Lower lobe of right lung (tissue), 2 donors: ENCODE results near the gene NUP160. TPM values are rescaled to one million over a fixed set of nuclear protein-coding genes. Genes with fewer than 3 reads are reported as not detected.
A peak's percentile ranks its signal among the peaks of the same experiment; 100 is the strongest.
"Not testable (repeated sequence)": the region's sequence is repeated elsewhere in the genome, so short reads cannot be mapped to it uniquely, and the experiment has no call there.

ENCODE experiments used
- ATAC-seq, 2 donors: fragments of 200-7000 bp; cut with Tn5 transposase; one replicate each; pipeline ENCODE4 v1.9.1; 2020 to 2022; ENCODE audit warnings: mild to moderate bottlenecking in 2 of 2, moderate library complexity in 2 of 2
- DNase-seq: peaks from one replicate; pipeline ENCODE4 v3.0.0-alpha.2; 2020
- H3K27ac ChIP-seq: fragments of 200-600 bp; one replicate; pipeline ENCODE4 v1.8.0; 2022
- H3K27me3 ChIP-seq: fragments of 200-600 bp; one replicate; pipeline ENCODE4 v1.8.0; 2022; ENCODE audit warnings: low read depth
- H3K36me3 ChIP-seq: fragments of 200-600 bp; one replicate; pipeline ENCODE4 v1.8.0; 2022; ENCODE audit warnings: mild to moderate bottlenecking
- H3K4me1 ChIP-seq: fragments of 200-600 bp; one replicate; pipeline ENCODE4 v1.8.0; 2022
- H3K4me3 ChIP-seq: fragments of 200-600 bp; one replicate; pipeline ENCODE4 v1.8.0; 2022; ENCODE audit warnings: mild to moderate bottlenecking
- H3K9me3 ChIP-seq: fragments of 200-600 bp; one replicate; pipeline ENCODE4 v1.8.0; 2022
- CTCF ChIP-seq: fragments of 200-600 bp; IDR thresholded peaks from one replicate; pipeline ENCODE4 v1.8.0; 2022; ENCODE audit warnings: antibody characterized with exemption, mild to moderate bottlenecking
- intact Hi-C: fragments of 100-400 bp; cut with DNase I; formaldehyde crosslinking; loops from one replicate; pipeline ENCODE4 v1.11.0; 2022
- total RNA-seq: library from RNA; stranded (reverse); fragmentation: NEBNext Ultra II Directional; extraction: Animal tissue kit (Norgen Biotek cat#: 25700); gene quantifications from one replicate; pipeline ENCODE4 v1.2.1, GENCODE V29; 2021
- donor health status: DM: no; HTN: yes; CAD: no; lungs with severe emphysema.

The NUP160 gene
- total RNA-seq, 1 donor from 2014 or later, result 43.3 TPM

GRCh38 chr11:47784785-47785381 is 63.3 kb downstream of the NUP160 start:
- Histone ChIP-seq H3K27ac (no peak overlapping the region), H3K27me3 (no peaks in the 10 kb centered on the region), H3K4me1 (no peaks in the 10 kb centered on the region), H3K9me3 (no peaks in the 10 kb centered on the region), H3K4me3 (no peak overlapping the region), H3K36me3 (peaks cover 99% of the 10 kb centered on the region)
- TF ChIP-seq CTCF, result no peak
- DNase-seq, result no peak
- intact Hi-C loops, result no loop called here
- peak in 1 of 2 donors; percentile 52 for ATAC-seq

- ATAC-seq, result peak in 1 of 2 donors; percentile 64
Measured at GRCh38 chr11:47783087-47783610, 65.0 kb downstream of the NUP160 start.

GRCh38 chr11:47778878-47779483 is 69.2 kb downstream of the NUP160 start:
- intact Hi-C loops, result no loop called here
- Histone ChIP-seq H3K27ac (no peak overlapping the region), H3K4me3 (no peak overlapping the region), H3K9me3 (no peaks in the 10 kb centered on the region), H3K36me3 (peaks cover 96% of the 10 kb centered on the region), H3K4me1 (no peaks in the 10 kb centered on the region), H3K27me3 (no peaks in the 10 kb centered on the region)
- no peak for DNase-seq
- ATAC-seq, result no peak
- no peak for TF ChIP-seq CTCF

More at GRCh38 chr11:47783087-47783610, 65.0 kb downstream of the NUP160 start:
- DNase-seq, result no peak
- Histone ChIP-seq H3K9me3 (no peaks in the 10 kb centered on the region), H3K36me3 (peaks cover 100% of the 10 kb centered on the region), H3K4me3 (no peak overlapping the region), H3K27me3 (no peaks in the 10 kb centered on the region), H3K27ac (no peak overlapping the region), H3K4me1 (no peaks in the 10 kb centered on the region)
- TF ChIP-seq CTCF, result no peak
- intact Hi-C loops, result no loop called here

- ATAC-seq, result no peak
- H3K4me3 ChIP-seq, result no peak overlapping the region
- intact Hi-C loops, result no loop called here
- no peak for TF ChIP-seq CTCF
- no peaks in the 10 kb centered on the region for H3K27me3 ChIP-seq
- DNase-seq, result no peak
- H3K9me3 ChIP-seq, result no peaks in the 10 kb centered on the region
- peaks cover 60% of the 10 kb centered on the region for H3K36me3 ChIP-seq
- H3K27ac ChIP-seq, result no peak overlapping the region
- H3K4me1 ChIP-seq, result no peaks in the 10 kb centered on the region
Measured at GRCh38 chr11:47775240-47775869, 72.8 kb downstream of the NUP160 start.

- peaks cover 45% of the 10 kb centered on the region for H3K36me3 ChIP-seq
- no peak for ATAC-seq
Measured at GRCh38 chr11:47773882-47774281, 74.3 kb downstream of the NUP160 start.

GRCh38 chr11:47769556-47769955 is 78.6 kb downstream of the NUP160 start:
- H3K4me3 ChIP-seq, H3K36me3 ChIP-seq, DNase-seq, ATAC-seq, H3K27me3 ChIP-seq, H3K9me3 ChIP-seq, intact Hi-C loops, H3K27ac ChIP-seq: not testable (repeated sequence)
- H3K4me1 ChIP-seq, result peaks cover 28% of the 10 kb centered on the region

More at GRCh38 chr11:47773882-47774281, 74.3 kb downstream of the NUP160 start:
- Histone ChIP-seq H3K4me1 (peaks cover 3% of the 10 kb centered on the region), H3K9me3 (no peaks in the 10 kb centered on the region), H3K4me3 (no peak overlapping the region), H3K27ac (no peak overlapping the region), H3K27me3 (no peaks in the 10 kb centered on the region)
- DNase-seq, result no peak
- TF ChIP-seq CTCF, result no peak
- intact Hi-C loops, result no loop called here
